Measurements from ENCODE around the gene LINC00237.

Gene LINC00237

GRCh38 chr20:21106171-21107017 is at the start of gene LINC00237:
TSS of gene LINC00237 (minus strand) at chr20:21106358.
- DNase-seq (ENCODE audit: low read depth): no peak

DNA sequence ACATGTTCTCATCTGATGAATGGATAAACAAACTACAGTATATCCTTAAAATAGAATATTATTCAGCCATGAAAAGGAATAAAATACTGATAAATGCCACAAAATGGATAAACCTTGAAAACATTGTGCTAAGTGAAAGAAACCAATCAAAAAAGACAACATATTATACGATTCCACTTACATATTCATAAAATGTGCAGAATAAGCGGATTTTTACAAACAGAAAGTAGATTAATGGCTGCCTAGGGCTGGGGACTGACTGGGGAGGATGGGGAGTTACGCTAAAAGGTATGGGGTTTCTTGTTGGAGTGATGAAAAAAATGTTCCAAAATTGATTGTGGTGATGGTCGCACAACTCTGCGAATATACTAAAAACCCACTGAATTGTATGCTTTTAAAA is 49.1 kb upstream of the LINC00237 start:
- DNase-seq (ENCODE audit: low read depth): no peak

GRCh38 chr20:21154692-21155091 is 48.5 kb upstream of the LINC00237 start:
- DNase-seq (ENCODE audit: low read depth): no peak

DNA sequence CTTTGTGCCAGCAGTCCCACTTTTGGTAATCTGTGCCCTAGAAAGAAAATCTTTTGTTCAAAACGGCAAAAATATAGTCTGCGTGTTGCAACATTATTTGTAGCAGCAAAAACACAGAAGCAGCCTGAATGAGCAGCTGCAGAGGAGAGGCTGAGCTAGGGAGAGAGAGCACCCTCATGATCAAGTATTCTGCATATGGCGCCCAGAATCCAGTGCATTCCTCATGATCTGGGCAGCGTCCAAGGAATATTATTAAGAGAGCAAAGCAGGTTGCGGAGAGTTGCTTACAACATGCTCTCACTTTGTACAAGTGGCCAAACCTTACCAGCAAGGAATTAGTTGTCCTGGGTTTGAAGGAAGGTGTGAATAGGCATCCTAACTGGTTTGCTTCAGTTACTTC is 45.6 kb upstream of the LINC00237 start:
- no peak for DNase-seq (ENCODE audit: low read depth)

DNA sequence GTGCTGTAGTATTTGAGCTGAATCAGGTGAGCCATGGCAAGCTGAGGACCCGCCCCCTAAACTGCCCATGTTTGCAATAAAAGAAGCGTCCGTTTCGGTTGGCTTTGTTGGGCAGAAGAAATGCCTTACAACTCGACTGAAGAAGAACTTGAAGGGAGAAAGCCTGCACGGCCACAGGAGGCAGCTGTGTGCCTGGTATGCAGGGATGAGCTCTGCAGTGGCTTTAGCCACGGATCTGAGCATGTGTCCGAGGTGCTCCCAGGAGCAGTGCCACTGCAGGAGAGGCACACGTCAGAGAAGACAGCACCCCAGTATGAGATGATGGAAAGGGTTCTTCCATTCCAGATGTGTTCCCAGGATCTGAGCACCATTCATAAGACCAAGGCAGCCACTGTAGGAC is 43.2 kb upstream of the LINC00237 start:
- DNase-seq (ENCODE audit: low read depth): no peak

DNA sequence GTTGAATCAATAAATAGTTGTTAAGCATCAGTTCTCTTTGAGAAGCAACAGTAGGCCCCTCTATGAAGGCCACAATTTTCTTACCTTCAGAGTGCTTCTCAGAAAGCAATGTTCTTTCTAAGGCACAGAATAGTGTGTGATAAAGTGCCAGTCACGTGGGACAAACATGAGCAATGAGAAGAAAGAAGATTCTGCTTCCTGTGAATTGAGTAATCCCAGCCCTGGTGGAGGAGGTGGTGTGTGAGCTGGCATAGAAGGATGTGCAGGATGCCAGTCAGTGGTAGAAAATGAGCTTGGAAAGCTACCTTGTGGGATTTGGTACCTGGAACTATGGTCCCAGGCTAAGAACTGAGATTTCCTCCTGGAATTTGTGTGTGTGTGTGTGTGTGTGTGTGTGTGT is 41.4 kb upstream of the LINC00237 start:
- DNase-seq (ENCODE audit: low read depth): no peak

GRCh38 chr20:21146215-21146614 is 40.1 kb upstream of the LINC00237 start:
- no peak for DNase-seq (ENCODE audit: low read depth)

- no peak for DNase-seq (ENCODE audit: low read depth)
These were observed 39.3 kb upstream of the LINC00237 start for GRCh38 chr20:21145424-21145823.

GRCh38 chr20:21143194-21143890 is 37.2 kb upstream of the LINC00237 start:
- DNase-seq (ENCODE audit: low read depth): no peak

DNA sequence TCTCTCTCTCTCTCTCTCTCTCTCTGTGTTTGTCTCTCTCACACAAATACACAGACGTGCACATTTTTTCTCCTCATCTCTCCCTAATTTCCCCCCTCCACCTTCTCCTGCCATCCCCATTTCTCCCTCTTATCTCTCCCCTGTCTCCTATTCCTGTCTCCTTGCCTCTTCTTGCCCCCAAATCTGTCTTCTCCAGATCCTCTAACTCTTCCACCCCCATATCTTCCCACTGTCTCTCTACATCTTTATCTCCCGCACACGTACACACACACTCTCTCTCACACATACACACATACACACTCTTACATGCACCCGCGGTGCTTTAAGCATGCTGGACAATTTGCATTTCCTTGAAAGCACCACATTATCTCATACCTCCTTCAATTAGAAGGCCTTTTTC is 35.7 kb upstream of the LINC00237 start:
- DNase-seq (ENCODE audit: low read depth): no peak

DNA sequence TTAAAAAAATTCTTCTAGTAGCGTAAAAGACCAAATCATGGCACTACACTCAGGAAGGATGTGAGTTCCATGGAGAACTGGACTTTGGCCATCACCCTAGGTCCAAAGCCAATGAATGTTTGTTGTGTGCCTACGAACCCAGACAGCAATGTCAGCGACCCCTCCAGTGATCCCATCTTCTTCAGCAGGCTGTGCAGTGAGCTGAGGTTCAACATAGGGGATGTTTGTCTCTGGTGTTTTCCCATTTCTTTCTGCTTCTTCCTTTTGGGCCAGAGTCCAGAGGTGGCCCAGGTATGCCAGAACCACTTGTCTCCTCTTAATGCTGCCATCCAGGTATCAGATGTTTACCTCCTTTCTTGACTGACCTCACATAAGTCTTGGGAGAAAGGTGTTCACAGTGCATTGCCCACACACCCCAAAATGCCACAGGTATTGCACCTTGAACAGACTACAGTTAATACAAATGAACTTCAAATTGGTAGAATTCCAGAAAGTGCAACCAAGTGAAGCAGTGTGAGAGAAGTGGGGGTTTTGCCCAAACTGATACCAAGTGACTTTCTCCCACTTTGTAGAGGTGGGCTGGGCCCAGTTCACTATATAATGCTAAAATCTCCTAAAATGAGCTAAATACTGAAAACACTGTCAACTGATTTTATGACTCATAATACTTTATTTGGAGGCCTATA is 33.9 kb upstream of the LINC00237 start:
- no peak for DNase-seq (ENCODE audit: low read depth)

DNA sequence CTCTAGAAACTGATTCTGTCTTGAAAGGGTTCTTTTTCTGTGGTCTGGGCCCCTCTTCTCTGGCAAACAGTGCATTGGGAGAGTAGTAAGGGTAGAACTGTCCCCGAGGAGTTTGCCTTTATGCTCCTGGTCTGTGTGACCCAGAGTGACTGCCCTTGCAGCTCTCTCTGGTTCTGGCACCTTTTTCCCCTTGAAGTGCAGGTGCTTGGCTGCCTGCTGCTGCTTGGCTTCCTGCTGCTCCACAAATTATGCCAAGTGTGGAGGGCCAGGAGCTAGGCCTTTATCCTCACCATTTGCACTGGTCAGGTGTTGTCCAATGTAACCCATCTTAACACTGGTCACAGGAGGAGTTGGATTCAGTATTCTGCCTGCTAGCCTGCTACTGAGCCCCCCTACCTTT is 30.9 kb upstream of the LINC00237 start:
- DNase-seq (ENCODE audit: low read depth): no peak

DNA sequence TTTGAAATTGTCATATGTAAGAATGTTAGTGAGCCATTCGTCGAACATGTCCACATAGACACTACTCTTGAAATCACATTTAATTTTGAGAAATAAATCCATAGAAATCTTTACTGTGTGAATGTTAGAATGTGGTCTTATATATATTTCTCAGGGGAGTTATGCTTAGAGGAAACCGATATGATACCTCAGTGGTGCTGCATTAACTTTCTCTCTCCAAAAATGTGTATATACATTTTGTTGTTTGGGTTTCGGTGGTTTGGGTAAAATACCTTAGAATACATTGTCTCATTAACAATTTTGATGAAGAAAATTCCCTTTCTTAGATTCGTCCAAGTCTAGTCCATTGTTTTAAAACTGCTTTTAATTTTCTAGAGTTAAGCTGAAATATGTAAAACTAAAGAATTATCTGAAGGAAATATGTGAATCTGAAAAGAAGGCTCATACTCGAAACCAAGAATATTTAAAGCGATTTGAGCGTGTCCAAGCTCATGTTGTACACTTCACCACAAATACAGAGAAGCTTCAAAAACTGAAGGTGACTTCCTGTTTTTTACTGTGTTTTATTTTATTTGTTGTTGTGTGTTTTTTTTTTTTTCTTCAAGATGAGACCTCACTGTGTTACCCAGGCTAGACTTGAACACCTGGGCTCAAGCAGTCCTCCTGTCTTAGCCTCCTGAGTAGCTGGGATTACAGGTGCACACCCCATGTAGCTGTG is 30.0 kb upstream of the LINC00237 start:
- DNase-seq (ENCODE audit: low read depth): no peak

- DNase-seq (ENCODE audit: low read depth): no peak
These were observed 28.8 kb upstream of the LINC00237 start for GRCh38 chr20:21134883-21135493.

DNA sequence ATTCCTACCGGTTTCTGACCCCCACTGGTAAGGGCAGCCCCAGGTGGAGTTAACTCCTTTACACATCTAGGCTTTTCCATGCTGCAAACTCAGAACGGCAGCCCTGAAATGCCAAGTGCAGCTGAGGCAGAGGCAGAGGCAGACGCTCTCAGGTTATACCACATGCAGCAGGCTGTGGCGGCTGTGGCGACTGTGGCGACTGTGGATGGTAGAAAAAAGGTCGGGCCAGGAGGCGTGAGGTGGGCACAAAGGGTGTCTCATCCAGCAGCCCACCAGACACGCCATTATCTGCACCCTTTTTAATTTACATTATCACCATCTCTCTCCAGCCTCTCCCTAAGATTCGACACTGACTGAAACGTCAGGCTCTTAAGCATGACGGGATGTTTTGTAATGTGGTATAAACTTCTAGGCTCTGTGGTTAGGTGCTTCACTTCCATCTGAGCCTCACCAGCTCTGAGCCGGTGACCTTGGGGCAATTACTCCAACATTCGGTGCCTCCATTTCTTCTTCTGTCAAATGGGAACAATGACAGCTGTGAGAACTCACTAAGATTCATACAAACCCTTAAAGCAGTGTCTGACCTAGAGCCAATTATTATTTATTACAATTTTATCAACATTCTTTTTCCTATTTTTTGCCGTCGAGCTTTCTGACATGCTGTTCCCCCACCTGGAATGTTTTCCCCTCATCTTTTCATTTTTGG is 27.9 kb upstream of the LINC00237 start:
- no peak for DNase-seq (ENCODE audit: low read depth)

GRCh38 chr20:21133404-21133803 is 27.2 kb upstream of the LINC00237 start:
- no peak for DNase-seq (ENCODE audit: low read depth)

- DNase-seq (ENCODE audit: low read depth): no peak
These were observed 23.7 kb upstream of the LINC00237 start for GRCh38 chr20:21129861-21130260.

- no peak for DNase-seq (ENCODE audit: low read depth)
These were observed 21.2 kb upstream of the LINC00237 start for GRCh38 chr20:21127201-21127981.

GRCh38 chr20:21126581-21126870 is 20.4 kb upstream of the LINC00237 start:
- no peak for DNase-seq (ENCODE audit: low read depth)

- peak; percentile 97 for DNase-seq (ENCODE audit: low read depth)
These were observed 19.9 kb upstream of the LINC00237 start, which contains the start of gene KIZ for GRCh38 chr20:21125849-21126580. TSS of gene KIZ (plus strand) at chr20:21126082. CDS start at chr20:21126116, 34 bp downstream.

Measured in activated gamma-delta T cell treated with anti-CD3 and anti-CD28 coated beads, Interleukin-2, amount 50 U/mL, for 16 hours (primary cell).